HepG2 (cell line): ENCODE data around the gene ACOT8. TPM values are rescaled to one million over a fixed set of nuclear protein-coding genes. Genes with fewer than 3 reads are reported as not detected.

Source experiments
- ATF1 ChIP-seq: IDR thresholded peaks from 2 replicates; pipeline ENCODE4 v1.6.1; 2016; ENCODE audit warnings: mild to moderate bottlenecking, control low read depth
- CEBPB ChIP-seq: IDR thresholded peaks from 2 replicates; pipeline ENCODE4 v1.6.1; 2011; ENCODE audit warnings: low read depth, low read length, improper control_type of control experiment, borderline replicate concordance
- ELF4 ChIP-seq: sonication (generic); formaldehyde crosslinking; IDR thresholded peaks from 2 replicates; pipeline ENCODE4 v1.5.0; 2020; ENCODE audit warnings: missing genetic modification reagents, mild to moderate bottlenecking, moderate library complexity, borderline replicate concordance
- GATAD1 ChIP-seq: IDR thresholded peaks from 2 replicates; pipeline ENCODE4 v1.6.1; 2016; ENCODE audit warnings: missing genetic modification reagents, missing compliant biosample characterization
- JUNB ChIP-seq: sonication (generic); formaldehyde crosslinking; IDR thresholded peaks from 2 replicates; pipeline ENCODE4 v1.8.0; 2022; ENCODE audit warnings: missing genetic modification reagents, mild to moderate bottlenecking, borderline replicate concordance
- KDM5A ChIP-seq: fragments of 200-600 bp; sonication (generic); IDR thresholded peaks from 2 replicates; pipeline ENCODE4 v1.7.0; 2018; ENCODE audit warnings: antibody characterized with exemption, mild to moderate bottlenecking, low read length, borderline replicate concordance
- POGZ ChIP-seq: sonication (generic); formaldehyde crosslinking; IDR thresholded peaks from 2 replicates; pipeline ENCODE4 v1.4.0; 2020; ENCODE audit warnings: mild to moderate bottlenecking, missing genetic modification reagents
- polyA plus RNA-seq, 8 experiments: library from polyadenylated mRNA; depleted of rRNA in 3 of 8; stranded (reverse) in 7 of 8; unstranded in 1 of 8; fragments of >200 nt; fragmentation: Illumina TruSeq in 4 of 8; extraction: Trizol in 4 of 8; gene quantifications; 2 replicates each; pipeline versions ENCODE4 v1.2.1 to v1.2.3, GENCODE V29; 2011 to 2016; ENCODE audit warnings: low read depth in 4 of 8, missing spikeins in 1 of 8, mixed read lengths in 1 of 8; ENCODE audit not compliant: insufficient read depth in 1 of 8
- total RNA-seq, 5 experiments: library from RNA; depleted of rRNA; stranded (reverse); fragments of >200 nt; fragmentation: Illumina TruSeq; extraction: Trizol; gene quantifications; 2 replicates each; pipeline ENCODE4 v1.2.3, GENCODE V29; 2016; ENCODE audit warnings: low read depth in 1 of 5
- TF ChIP-seq, protein P1 (sequence below): sonication (generic); formaldehyde crosslinking; IDR thresholded peaks from 2 replicates; pipeline ENCODE4 v1.5.0; 2020; ENCODE audit warnings: missing genetic modification reagents, mild to moderate bottlenecking, borderline replicate concordance
- TF ChIP-seq, protein P2 (sequence below): sonication (generic); formaldehyde crosslinking; IDR thresholded peaks from 2 replicates; pipeline ENCODE4 v1.5.1; 2020; ENCODE audit warnings: mild to moderate bottlenecking, missing genetic modification reagents, borderline replicate concordance
- TF ChIP-seq, protein P3 (sequence below): sonication (generic); formaldehyde crosslinking; IDR thresholded peaks from 2 replicates; pipeline ENCODE4; 2020; ENCODE audit warnings: missing genetic modification reagents, mild to moderate bottlenecking, borderline replicate concordance
- TF ChIP-seq, protein P4 (sequence below): sonication (generic); formaldehyde crosslinking; IDR thresholded peaks from 2 replicates; pipeline ENCODE4 v1.8.0; 2022; ENCODE audit warnings: missing genetic modification reagents, mild to moderate bottlenecking, inconsistent platforms, borderline replicate concordance
- TF ChIP-seq, protein P5 (sequence below): sonication (generic); formaldehyde crosslinking; IDR thresholded peaks from 2 replicates; pipeline ENCODE4 v1.5.0; 2020; ENCODE audit warnings: mild to moderate bottlenecking, missing genetic modification reagents, moderate library complexity

ACOT8 gene
- total and polyA plus RNA-seq, 2 of the 13 experiments (the other 11 are each of a cell fraction or from before 2014, with no cell fraction given), result 31.4 to 45.5 TPM

DNA sequence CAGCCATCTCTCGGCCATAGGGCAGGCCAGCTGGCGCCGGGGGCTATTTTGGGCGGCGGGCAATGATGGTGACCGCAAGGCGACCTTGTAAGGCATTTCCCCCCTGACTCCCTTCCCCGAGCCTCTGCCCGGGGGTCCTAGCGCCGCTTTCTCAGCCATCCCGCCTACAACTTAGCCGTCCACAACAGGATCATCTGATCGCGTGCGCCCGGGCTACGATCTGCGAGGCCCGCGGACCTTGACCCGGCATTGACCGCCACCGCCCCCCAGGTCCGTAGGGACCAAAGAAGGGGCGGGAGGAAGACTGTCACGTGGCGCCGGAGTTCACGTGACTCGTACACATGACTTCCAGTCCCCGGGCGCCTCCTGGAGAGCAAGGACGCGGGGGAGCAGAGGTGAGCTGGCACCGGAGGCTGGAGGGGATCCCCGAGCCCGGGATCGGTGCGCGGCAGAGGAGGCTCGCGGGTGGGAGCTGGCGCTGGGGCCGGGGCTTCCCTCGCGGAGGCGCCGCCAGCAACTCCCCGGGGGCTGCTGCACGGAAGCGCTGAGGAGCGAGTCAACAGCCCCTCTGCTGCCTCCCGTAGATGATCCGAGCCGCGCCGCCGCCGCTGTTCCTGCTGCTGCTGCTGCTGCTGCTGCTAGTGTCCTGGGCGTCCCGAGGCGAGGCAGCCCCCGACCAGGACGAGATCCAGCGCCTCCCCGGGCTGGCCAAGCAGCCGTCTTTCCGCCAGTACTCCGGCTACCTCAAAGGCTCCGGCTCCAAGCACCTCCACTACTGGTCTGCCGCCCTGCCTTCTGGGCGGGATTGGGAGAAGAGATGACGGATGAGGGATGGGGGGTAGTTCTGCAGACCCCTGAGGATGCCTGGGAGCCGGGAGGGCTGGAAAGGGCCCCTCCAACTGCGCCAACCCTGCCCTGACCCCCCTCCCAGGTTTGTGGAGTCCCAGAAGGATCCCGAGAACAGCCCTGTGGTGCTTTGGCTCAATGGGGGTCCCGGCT, 34.1 kb upstream of the ACOT8 start, which contains the start of the genes CTSA and NEURL2 (continued):
- TF ChIP-seq, protein P1, sequence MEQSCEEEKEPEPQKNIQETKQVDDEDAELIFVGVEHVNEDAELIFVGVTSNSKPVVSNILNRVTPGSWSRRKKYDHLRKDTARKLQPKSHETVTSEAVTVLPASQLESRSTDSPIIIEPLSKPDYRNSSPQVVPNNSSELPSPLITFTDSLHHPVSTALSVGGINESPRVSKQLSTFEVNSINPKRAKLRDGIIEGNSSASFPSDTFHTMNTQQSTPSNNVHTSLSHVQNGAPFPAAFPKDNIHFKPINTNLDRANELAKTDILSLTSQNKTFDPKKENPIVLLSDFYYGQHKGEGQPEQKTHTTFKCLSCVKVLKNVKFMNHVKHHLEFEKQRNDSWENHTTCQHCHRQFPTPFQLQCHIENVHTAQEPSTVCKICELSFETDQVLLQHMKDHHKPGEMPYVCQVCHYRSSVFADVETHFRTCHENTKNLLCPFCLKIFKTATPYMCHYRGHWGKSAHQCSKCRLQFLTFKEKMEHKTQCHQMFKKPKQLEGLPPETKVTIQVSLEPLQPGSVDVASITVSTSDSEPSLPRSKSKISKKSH (CRISPR knock-in tag), result peak; percentile 94; the same call in 1 of the 2 replicates
- TF ChIP-seq, protein P2, sequence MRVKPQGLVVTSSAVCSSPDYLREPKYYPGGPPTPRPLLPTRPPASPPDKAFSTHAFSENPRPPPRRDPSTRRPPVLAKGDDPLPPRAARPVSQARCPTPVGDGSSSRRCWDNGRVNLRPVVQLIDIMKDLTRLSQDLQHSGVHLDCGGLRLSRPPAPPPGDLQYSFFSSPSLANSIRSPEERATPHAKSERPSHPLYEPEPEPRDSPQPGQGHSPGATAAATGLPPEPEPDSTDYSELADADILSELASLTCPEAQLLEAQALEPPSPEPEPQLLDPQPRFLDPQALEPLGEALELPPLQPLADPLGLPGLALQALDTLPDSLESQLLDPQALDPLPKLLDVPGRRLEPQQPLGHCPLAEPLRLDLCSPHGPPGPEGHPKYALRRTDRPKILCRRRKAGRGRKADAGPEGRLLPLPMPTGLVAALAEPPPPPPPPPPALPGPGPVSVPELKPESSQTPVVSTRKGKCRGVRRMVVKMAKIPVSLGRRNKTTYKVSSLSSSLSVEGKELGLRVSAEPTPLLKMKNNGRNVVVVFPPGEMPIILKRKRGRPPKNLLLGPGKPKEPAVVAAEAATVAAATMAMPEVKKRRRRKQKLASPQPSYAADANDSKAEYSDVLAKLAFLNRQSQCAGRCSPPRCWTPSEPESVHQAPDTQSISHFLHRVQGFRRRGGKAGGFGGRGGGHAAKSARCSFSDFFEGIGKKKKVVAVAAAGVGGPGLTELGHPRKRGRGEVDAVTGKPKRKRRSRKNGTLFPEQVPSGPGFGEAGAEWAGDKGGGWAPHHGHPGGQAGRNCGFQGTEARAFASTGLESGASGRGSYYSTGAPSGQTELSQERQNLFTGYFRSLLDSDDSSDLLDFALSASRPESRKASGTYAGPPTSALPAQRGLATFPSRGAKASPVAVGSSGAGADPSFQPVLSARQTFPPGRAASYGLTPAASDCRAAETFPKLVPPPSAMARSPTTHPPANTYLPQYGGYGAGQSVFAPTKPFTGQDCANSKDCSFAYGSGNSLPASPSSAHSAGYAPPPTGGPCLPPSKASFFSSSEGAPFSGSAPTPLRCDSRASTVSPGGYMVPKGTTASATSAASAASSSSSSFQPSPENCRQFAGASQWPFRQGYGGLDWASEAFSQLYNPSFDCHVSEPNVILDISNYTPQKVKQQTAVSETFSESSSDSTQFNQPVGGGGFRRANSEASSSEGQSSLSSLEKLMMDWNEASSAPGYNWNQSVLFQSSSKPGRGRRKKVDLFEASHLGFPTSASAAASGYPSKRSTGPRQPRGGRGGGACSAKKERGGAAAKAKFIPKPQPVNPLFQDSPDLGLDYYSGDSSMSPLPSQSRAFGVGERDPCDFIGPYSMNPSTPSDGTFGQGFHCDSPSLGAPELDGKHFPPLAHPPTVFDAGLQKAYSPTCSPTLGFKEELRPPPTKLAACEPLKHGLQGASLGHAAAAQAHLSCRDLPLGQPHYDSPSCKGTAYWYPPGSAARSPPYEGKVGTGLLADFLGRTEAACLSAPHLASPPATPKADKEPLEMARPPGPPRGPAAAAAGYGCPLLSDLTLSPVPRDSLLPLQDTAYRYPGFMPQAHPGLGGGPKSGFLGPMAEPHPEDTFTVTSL (CRISPR knock-in tag), result peak; percentile 66
- TF ChIP-seq POGZ (CRISPR knock-in tag) (peak; percentile 99), GATAD1 (CRISPR knock-in tag) (peak; percentile 100), KDM5A (peak; percentile 100), JUNB (peak; percentile 88; the same call in 1 of the 2 replicates), ELF4 (CRISPR knock-in tag) (peak; percentile 86), CEBPB (no peak), ATF1 (CRISPR knock-in tag) (no peak)
- TF ChIP-seq, protein P3, sequence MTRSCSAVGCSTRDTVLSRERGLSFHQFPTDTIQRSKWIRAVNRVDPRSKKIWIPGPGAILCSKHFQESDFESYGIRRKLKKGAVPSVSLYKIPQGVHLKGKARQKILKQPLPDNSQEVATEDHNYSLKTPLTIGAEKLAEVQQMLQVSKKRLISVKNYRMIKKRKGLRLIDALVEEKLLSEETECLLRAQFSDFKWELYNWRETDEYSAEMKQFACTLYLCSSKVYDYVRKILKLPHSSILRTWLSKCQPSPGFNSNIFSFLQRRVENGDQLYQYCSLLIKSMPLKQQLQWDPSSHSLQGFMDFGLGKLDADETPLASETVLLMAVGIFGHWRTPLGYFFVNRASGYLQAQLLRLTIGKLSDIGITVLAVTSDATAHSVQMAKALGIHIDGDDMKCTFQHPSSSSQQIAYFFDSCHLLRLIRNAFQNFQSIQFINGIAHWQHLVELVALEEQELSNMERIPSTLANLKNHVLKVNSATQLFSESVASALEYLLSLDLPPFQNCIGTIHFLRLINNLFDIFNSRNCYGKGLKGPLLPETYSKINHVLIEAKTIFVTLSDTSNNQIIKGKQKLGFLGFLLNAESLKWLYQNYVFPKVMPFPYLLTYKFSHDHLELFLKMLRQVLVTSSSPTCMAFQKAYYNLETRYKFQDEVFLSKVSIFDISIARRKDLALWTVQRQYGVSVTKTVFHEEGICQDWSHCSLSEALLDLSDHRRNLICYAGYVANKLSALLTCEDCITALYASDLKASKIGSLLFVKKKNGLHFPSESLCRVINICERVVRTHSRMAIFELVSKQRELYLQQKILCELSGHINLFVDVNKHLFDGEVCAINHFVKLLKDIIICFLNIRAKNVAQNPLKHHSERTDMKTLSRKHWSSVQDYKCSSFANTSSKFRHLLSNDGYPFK, result peak; percentile 95
- TF ChIP-seq, protein P4, sequence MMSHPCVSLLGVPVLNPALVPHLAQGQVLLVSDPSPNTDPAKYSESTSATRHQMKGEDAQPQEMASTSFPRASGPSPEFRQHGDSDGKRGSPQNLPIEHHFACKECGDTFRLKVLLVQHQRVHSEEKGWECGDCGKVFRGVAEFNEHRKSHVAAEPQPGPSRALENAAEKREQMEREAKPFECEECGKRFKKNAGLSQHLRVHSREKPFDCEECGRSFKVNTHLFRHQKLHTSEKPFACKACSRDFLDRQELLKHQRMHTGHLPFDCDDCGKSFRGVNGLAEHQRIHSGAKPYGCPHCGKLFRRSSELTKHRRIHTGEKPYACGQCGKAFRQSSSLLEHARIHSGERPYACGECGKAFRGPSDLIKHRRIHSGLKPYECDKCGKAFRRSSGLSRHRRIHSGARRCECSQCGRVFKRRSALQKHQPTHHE (CRISPR knock-in tag), result peak; percentile 99; the same call in 1 of the 2 replicates
- TF ChIP-seq, protein P5, sequence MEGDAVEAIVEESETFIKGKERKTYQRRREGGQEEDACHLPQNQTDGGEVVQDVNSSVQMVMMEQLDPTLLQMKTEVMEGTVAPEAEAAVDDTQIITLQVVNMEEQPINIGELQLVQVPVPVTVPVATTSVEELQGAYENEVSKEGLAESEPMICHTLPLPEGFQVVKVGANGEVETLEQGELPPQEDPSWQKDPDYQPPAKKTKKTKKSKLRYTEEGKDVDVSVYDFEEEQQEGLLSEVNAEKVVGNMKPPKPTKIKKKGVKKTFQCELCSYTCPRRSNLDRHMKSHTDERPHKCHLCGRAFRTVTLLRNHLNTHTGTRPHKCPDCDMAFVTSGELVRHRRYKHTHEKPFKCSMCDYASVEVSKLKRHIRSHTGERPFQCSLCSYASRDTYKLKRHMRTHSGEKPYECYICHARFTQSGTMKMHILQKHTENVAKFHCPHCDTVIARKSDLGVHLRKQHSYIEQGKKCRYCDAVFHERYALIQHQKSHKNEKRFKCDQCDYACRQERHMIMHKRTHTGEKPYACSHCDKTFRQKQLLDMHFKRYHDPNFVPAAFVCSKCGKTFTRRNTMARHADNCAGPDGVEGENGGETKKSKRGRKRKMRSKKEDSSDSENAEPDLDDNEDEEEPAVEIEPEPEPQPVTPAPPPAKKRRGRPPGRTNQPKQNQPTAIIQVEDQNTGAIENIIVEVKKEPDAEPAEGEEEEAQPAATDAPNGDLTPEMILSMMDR (CRISPR knock-in tag), result peak; percentile 79
